Progenitor cell of endocrine pancreas (in vitro differentiated cells): ENCODE data around the gene UBR3. TPM values are rescaled to one million over a fixed set of nuclear protein-coding genes. Genes with fewer than 3 reads are reported as not detected.
A peak's percentile ranks its signal among the peaks of the same experiment; 100 is the strongest.

Experiments
- DNase-seq: peaks from one replicate; pipeline ENCODE4 v3.0.0; 2021; ENCODE audit warnings: low spot score; ENCODE audit not compliant: unreplicated experiment
- H3K27ac Mint-ChIP-seq: 2 replicates; pipeline ENCODE4 v1.8.0; 2021; ENCODE audit warnings: mild to moderate bottlenecking, moderate library complexity, mixed read lengths
- H3K27me3 Mint-ChIP-seq: 2 replicates; pipeline ENCODE4 v1.8.0; 2021; ENCODE audit warnings: mixed read lengths
- H3K36me3 Mint-ChIP-seq: 2 replicates; pipeline ENCODE4 v1.8.0; 2022; ENCODE audit warnings: mixed read lengths; ENCODE audit not compliant: insufficient read depth
- H3K4me1 Mint-ChIP-seq: 2 replicates; pipeline ENCODE4 v1.8.0; 2021; ENCODE audit warnings: low read depth, mixed read lengths
- H3K4me3 Mint-ChIP-seq: 2 replicates; pipeline ENCODE4 v1.8.0; 2021; ENCODE audit warnings: low read depth, mild to moderate bottlenecking, moderate library complexity, mixed read lengths
- H3K9me3 Mint-ChIP-seq: 2 replicates; pipeline ENCODE4 v1.8.0; 2021; ENCODE audit warnings: low read depth, mixed read lengths
- total RNA-seq: library from RNA; stranded (reverse); gene quantifications from 2 replicates; pipeline ENCODE4 v1.2.1, GENCODE V29; 2021
- TF ChIP-seq, protein P1 (sequence below): fragments of 200-600 bp; sonication (generic); IDR thresholded peaks from one replicate; pipeline ENCODE4 v1.5.0; 2021; ENCODE audit warnings: antibody characterized with exemption, mild to moderate bottlenecking; ENCODE audit not compliant: unreplicated experiment

Gene UBR3
- total RNA-seq, 1 donor from 2014 or later = 36.9 TPM

DNA sequence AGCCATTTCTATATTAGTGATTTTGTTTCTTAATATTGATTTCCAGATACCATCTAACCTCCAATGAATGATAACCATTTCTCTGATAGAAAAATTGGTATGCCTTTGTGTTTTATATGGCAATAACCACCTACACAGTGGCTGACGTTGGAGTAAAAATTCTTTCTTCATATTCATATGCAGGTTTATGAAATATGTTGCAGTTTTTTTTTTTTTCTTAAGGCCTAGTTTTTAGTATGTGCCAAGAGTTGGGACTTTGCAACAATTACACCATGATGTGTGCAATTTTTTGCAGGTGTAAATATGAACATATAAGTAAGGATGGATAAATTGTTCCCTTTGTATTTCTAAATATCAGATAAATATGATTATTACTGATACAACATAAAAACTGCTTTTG lies 187.5 kb downstream of the UBR3 start:
- Mint-ChIP-seq H3K27ac (no peak overlapping the region), H3K9me3 (no peaks in the 10 kb centered on the region), H3K4me1 (peaks cover 2% of the 10 kb centered on the region), H3K27me3 (no peaks in the 10 kb centered on the region), H3K4me3 (no peak overlapping the region), H3K36me3 (no peaks in the 10 kb centered on the region)
- TF ChIP-seq, protein P1, sequence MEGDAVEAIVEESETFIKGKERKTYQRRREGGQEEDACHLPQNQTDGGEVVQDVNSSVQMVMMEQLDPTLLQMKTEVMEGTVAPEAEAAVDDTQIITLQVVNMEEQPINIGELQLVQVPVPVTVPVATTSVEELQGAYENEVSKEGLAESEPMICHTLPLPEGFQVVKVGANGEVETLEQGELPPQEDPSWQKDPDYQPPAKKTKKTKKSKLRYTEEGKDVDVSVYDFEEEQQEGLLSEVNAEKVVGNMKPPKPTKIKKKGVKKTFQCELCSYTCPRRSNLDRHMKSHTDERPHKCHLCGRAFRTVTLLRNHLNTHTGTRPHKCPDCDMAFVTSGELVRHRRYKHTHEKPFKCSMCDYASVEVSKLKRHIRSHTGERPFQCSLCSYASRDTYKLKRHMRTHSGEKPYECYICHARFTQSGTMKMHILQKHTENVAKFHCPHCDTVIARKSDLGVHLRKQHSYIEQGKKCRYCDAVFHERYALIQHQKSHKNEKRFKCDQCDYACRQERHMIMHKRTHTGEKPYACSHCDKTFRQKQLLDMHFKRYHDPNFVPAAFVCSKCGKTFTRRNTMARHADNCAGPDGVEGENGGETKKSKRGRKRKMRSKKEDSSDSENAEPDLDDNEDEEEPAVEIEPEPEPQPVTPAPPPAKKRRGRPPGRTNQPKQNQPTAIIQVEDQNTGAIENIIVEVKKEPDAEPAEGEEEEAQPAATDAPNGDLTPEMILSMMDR = no peak
- DNase-seq = no peak

DNA sequence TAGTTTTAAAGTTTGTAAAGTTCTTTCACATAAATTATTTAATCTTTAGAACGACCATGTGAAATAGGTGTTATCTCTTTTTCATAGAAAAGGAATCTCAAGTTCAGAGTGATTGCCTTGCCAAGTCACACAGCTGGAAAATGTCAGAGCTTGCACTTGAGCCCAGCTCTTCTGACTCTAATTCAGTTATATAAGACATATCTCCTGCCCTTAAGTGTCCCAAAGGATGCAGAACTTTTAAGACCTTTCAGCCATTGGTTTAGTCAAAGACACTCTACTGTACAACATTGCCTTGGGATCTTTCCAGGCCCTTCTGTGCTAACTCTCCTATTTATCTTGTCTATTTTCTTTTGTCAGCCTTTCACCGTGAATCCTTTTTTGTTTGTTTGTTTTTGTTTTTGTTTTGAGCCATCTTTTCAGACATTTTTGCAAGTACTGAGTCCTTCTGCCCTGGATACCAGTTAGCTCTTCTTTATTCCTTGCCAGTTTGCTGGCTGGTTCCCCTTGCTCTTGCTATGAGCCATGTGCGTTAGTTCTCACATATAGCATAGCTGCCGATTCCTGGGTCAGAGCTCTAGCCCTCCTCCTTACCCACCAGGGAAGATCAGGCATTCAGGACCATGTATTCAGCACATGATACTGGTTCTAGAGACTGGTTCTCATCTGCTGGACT lies 190.7 kb downstream of the UBR3 start:
- Mint-ChIP-seq H3K27me3 (no peaks in the 10 kb centered on the region), H3K4me3 (no peak overlapping the region), H3K4me1 (peaks cover 2% of the 10 kb centered on the region), H3K27ac (no peak overlapping the region), H3K36me3 (peaks cover 3% of the 10 kb centered on the region), H3K9me3 (no peaks in the 10 kb centered on the region)
- TF ChIP-seq, protein P1 = no peak
- DNase-seq = no peak

DNA sequence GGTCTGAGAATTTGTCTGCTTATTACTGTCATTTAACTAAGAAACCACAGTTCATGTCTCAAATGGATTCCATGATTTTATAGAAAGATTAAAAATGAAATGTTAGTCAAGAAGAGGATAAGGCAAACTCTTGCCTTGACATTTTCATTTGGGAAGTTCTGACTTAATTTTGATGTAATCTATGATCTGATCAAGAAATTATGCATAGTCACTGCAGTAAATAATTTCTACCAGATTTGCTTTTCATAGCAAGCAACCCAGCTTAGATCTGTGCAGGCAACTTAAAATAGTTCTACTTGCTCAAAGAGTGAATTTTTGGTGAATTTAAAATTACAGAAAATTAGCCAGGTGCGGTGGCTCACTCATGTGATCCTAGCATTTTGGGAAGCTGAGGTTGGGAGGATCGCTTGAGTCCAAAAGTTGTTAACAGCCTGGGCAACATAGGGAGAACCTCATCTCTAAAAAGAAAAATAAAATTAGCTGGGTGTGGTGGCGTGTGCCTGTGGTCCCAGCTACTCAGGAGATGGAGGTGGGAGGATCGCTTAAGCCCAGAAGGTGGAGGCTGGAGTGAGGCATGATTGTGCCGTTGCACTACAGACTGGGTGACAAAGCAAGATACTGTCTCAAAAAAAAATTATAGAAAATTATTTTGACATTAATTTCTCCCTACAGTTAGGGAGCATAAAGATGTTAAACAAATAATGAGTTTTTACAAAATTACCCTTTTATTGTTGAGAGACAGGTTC lies 192.0 kb downstream of the UBR3 start:
- peaks cover 5% of the 10 kb centered on the region for H3K36me3 Mint-ChIP-seq
- no peaks in the 10 kb centered on the region for H3K9me3 Mint-ChIP-seq
- no peaks in the 10 kb centered on the region for H3K27me3 Mint-ChIP-seq
- no peaks in the 10 kb centered on the region for H3K4me1 Mint-ChIP-seq
- no peak overlapping the region for H3K4me3 Mint-ChIP-seq
- no peak for DNase-seq
- TF ChIP-seq, protein P1 = no peak
- no peak overlapping the region for H3K27ac Mint-ChIP-seq

DNA sequence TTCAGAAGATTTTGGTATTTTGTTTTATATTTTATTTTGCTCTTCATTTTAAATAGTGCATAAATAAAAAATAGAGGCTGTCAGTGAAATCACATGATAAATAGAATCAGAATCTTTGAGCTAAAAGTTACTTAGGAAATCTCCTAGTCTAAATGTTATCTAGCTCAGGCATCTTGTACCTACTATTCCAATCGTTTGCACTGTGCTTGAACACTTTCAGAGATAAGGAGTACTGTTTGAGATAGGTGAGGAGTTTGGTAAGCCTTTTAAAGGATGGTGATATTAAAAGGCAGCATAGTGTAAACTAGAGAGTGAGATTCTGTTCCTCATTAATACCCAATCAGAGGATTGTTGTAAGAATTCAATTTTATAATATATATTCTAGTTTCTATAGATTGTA lies 193.5 kb downstream of the UBR3 start:
- H3K9me3 Mint-ChIP-seq = no peaks in the 10 kb centered on the region
- H3K27ac Mint-ChIP-seq = no peak overlapping the region
- no peaks in the 10 kb centered on the region for H3K27me3 Mint-ChIP-seq
- no peak for DNase-seq
- peaks cover 5% of the 10 kb centered on the region for H3K36me3 Mint-ChIP-seq
- TF ChIP-seq, protein P1 = no peak
- H3K4me1 Mint-ChIP-seq = no peaks in the 10 kb centered on the region
- no peak overlapping the region for H3K4me3 Mint-ChIP-seq

DNA sequence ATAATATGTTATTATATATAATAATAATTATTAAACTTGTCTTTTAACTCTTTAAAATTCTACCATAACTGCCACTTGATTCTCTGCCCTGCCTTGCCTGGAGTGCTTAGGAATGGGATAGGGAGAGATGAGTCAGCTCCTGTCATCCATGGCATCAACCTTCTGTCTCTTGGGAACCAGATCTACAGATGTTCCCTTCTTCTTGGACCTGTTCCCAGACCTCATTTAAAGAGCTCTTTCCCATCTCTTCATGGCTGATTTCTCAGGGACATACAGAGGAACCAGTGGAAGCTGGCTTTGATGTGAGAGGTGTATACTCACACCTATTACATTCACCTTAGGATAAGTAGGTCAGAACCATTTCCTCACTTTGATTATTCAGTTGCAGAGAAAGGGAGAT lies 195.4 kb downstream of the UBR3 start:
- DNase-seq = no peak
- Mint-ChIP-seq H3K9me3 (no peaks in the 10 kb centered on the region), H3K27ac (peak overlapping the region; percentile 29), H3K4me3 (no peak overlapping the region), H3K4me1 (no peaks in the 10 kb centered on the region), H3K27me3 (no peaks in the 10 kb centered on the region), H3K36me3 (peaks cover 5% of the 10 kb centered on the region)
- TF ChIP-seq, protein P1 = no peak
